Esophagus mucosa (tissue), 1 donor: ENCODE data around the gene ANO6. TPM values are rescaled to one million over a fixed set of nuclear protein-coding genes. Genes with fewer than 3 reads are reported as not detected.
"Not testable (repeated sequence)": the region's sequence is repeated elsewhere in the genome, so short reads cannot be mapped to it uniquely, and the experiment has no call there.

ENCODE experiments used
- ATAC-seq: fragments of 200-7000 bp; cut with Tn5 transposase; one replicate; pipeline ENCODE4 v1.9.1; 2020
- total RNA-seq: library from RNA; stranded (reverse); gene quantifications from one replicate; pipeline ENCODE4 v1.2.4, GENCODE V29; 2023
- donor health status: DM: yes; HTN: yes; CAD: no.

Gene ANO6
- total RNA-seq, result 13.2 TPM

GRCh38 chr12:45215419-45216229, at the start of gene ANO6:
TSS of gene ANO6 (plus strand) at chr12:45216095. CDS start at chr12:45216322, 227 bp downstream.
- ATAC-seq, result peak; percentile 87

- no peak for ATAC-seq
Measured at GRCh38 chr12:45168976-45169375, 46.9 kb upstream of the ANO6 start.

GRCh38 chr12:45170456-45171042, 45.3 kb upstream of the ANO6 start:
- ATAC-seq, result peak; percentile 85

- not testable (repeated sequence) for ATAC-seq
Measured at GRCh38 chr12:45173293-45173692, 42.6 kb upstream of the ANO6 start.

GRCh38 chr12:45174595-45174994, 41.3 kb upstream of the ANO6 start:
- ATAC-seq, result no peak

- ATAC-seq, result no peak
Measured at GRCh38 chr12:45178771-45179170, 37.1 kb upstream of the ANO6 start.

GRCh38 chr12:45182511-45182910, 33.4 kb upstream of the ANO6 start:
- ATAC-seq, result peak; percentile 70

- ATAC-seq, result no peak
Measured at GRCh38 chr12:45183246-45183645, 32.6 kb upstream of the ANO6 start.

- ATAC-seq, result no peak
Measured at GRCh38 chr12:45184147-45184963, 31.5 kb upstream of the ANO6 start.

GRCh38 chr12:45186762-45187161, 29.1 kb upstream of the ANO6 start:
- no peak for ATAC-seq

- ATAC-seq, result no peak
Measured at GRCh38 chr12:45189766-45190403, 26.0 kb upstream of the ANO6 start.

- ATAC-seq, result no peak
Measured at GRCh38 chr12:45191239-45191638, 24.7 kb upstream of the ANO6 start.

- ATAC-seq, result no peak
Measured at GRCh38 chr12:45192707-45193106, 23.2 kb upstream of the ANO6 start.

- ATAC-seq, result no peak
Measured at GRCh38 chr12:45200491-45201043, 15.3 kb upstream of the ANO6 start.

GRCh38 chr12:45203767-45204166, 12.1 kb upstream of the ANO6 start:
- ATAC-seq, result no peak

- no peak for ATAC-seq
Measured at GRCh38 chr12:45204757-45205156, 11.1 kb upstream of the ANO6 start.

GRCh38 chr12:45205165-45205825, 10.6 kb upstream of the ANO6 start:
- ATAC-seq, result no peak

- no peak for ATAC-seq
Measured at GRCh38 chr12:45208604-45209487, 7.0 kb upstream of the ANO6 start.

GRCh38 chr12:45209784-45210183, 6.1 kb upstream of the ANO6 start:
- ATAC-seq, result no peak

GRCh38 chr12:45212064-45212463, 3.8 kb upstream of the ANO6 start:
- no peak for ATAC-seq

GRCh38 chr12:45213107-45213506, 2.8 kb upstream of the ANO6 start:
- ATAC-seq, result no peak
